ENCODE data around the gene ALKBH3. TPM values are rescaled to one million over a fixed set of nuclear protein-coding genes. Genes with fewer than 3 reads are reported as not detected.

The ALKBH3 gene
- total RNA-seq, 1 experiment from 2014 or later = 18.8 TPM

DNA sequence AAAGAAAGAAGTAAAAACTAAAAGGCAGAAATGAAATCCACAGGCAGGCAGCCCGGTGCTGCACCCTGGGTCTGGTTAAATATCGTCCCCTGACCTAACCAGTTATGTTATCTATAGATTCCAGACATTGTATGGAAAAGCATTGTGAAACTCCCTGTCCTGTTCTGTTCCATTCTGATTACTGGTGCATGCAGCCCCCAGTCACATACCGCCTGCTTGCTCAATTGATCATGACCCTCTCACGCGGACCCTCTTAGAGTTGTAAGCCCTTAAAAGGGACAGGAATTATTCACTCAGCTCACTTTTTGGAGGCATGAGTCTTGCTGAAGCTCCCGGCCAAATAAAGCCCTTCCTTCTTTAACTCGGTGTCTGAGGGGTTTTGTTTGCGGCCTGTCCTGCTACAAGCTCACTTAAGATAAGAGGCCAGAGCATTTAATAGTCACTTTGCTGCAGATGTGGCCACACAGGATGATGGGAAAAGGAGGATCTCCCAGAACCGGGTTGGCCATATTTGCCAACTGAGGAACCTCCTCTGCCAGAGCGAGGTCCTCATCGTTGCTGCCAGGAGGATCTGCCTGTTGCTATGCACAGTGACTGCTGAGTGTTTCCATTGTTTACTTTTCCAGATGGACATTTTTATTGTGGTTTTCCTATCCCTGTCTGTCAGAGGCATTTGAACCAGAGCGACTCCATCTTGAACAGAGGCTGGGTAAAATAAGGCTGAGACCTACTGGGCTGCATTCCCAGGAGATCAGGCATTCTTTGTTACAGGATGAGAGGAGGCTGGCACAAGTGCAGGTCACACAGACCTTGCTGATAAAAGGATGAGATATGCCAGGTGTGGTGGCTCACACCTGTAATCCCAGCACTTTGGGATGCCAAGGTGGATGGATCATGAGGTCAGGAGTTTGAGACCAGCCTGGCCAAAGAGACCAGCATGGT, 72.0 kb downstream of the ALKBH3 start:
- Mint-ChIP-seq H3K36me3 (ENCODE audit: insufficient read depth in 1 of 3, low read depth in 3 of 3) (peaks cover 0 to 10% (median 5%) of the 10 kb centered on the region in 3 experiments; a peak in 3 of 7 replicates), H3K27ac (no peak overlapping the region; a peak in 1 of 7 replicates), H3K4me3 (no peak overlapping the region; a peak in 1 of 5 replicates), H3K27me3 (ENCODE audit: low read depth) (no peaks in the 10 kb centered on the region), H3K9me3 (peaks cover 3% of the 10 kb centered on the region in 2 experiments; a peak in 4 of 5 replicates), H3K4me1 (peaks cover 73 to 79% of the 10 kb centered on the region in 2 experiments)
- Histone ChIP-seq H3T11ph (ENCODE audit: low read length) (no peak overlapping the region), H4K91ac (ENCODE audit: insufficient read length, low read depth, low read length) (no peak overlapping the region), H3K4ac (ENCODE audit: low read depth, low read length) (no peak overlapping the region), H3K4me2 (ENCODE audit: insufficient read depth, insufficient read length, low read length) (no peak overlapping the region), H3K14ac (ENCODE audit: insufficient read depth, low read length) (no peak overlapping the region), H2BK15ac (ENCODE audit: low read depth, low read length) (no peak overlapping the region), H2AFZ (ENCODE audit: low read length) (no peak overlapping the region), H4K5ac (ENCODE audit: insufficient read length, low read depth, low read length) (no peak overlapping the region), H3K9ac (ENCODE audit: extremely low read depth, insufficient read length, low read length) (no peak overlapping the region), H2BK20ac (ENCODE audit: low read depth, low read length, poor library complexity, severe bottlenecking) (no peak overlapping the region), H3K23ac (ENCODE audit: insufficient read length, low read depth, low read length) (no peak overlapping the region), H3K9me3 (ENCODE audit: control insufficient read depth, low read depth, low read length) (no peaks in the 10 kb centered on the region), H3K4me1 (ENCODE audit: insufficient read depth, low read length) (peaks cover 15% of the 10 kb centered on the region), H2BK12ac (ENCODE audit: insufficient read length, low read depth, low read length) (no peak overlapping the region), H3K27me3 (ENCODE audit: insufficient read depth, low read length) (no peaks in the 10 kb centered on the region), H3K56ac (ENCODE audit: insufficient read length, low read depth, low read length) (no peak overlapping the region), H3K23me2 (ENCODE audit: insufficient read length, low read depth, low read length, poor library complexity, severe bottlenecking) (no peaks in the 10 kb centered on the region), H3K79me2 (ENCODE audit: insufficient read depth, low read length) (no peaks in the 10 kb centered on the region), H3K79me1 (ENCODE audit: insufficient read depth, low read depth, low read length, poor library complexity, severe bottlenecking) (no peaks in the 10 kb centered on the region), H2BK5ac (ENCODE audit: insufficient read length, low read length) (no peak overlapping the region), H3K27ac (ENCODE audit: insufficient read length, low read depth, low read length) (no peak overlapping the region), H4K20me1 (ENCODE audit: control insufficient read depth, insufficient read depth, insufficient read length) (no peaks in the 10 kb centered on the region), H2BK120ac (ENCODE audit: low read depth, low read length, poor library complexity, severe bottlenecking) (no peak overlapping the region), H3K18ac (ENCODE audit: insufficient read length, low read depth, low read length) (no peak overlapping the region), H2AK5ac (ENCODE audit: insufficient read length, low read length) (no peak overlapping the region), H4K8ac (replicated peaks; ENCODE audit: insufficient read length, low read depth, low read length) (no peak overlapping the region)
- no peak for TF ChIP-seq CTCF (conservative IDR thresholded peaks at IDR 0.05)
- DNase-seq = peak; percentile 8
- WGBS (ENCODE audit: extremely low coverage, insufficient read length, low lambda C conversion rate) = no CpG with 5 or more reads among the region's 12 CpGs

Measured in H9 (cell line).